Smooth muscle cell (in vitro differentiated cells): ENCODE measurements around the gene TMC2. TPM values are rescaled to one million over a fixed set of nuclear protein-coding genes. Genes with fewer than 3 reads are reported as not detected.

Experiments
- DNase-seq: peaks from one replicate; lab custom pipeline; 2025; ENCODE audit not compliant: unreplicated experiment; lab: John Stamatoyannopoulos, UW
- H2AFZ ChIP-seq: fragments of 200-600 bp; sonication (generic); 2 replicates; pipeline ENCODE4 v1.6.0; 2016; ENCODE audit warnings: antibody characterized with exemption, low read depth, mild to moderate bottlenecking
- H3F3A ChIP-seq: fragments of 200-600 bp; sonication (generic); 2 replicates; pipeline ENCODE4 v1.6.0; 2017; ENCODE audit warnings: antibody characterized with exemption, low read depth
- H3K27ac ChIP-seq: fragments of 200-600 bp; sonication (generic); 2 replicates; pipeline ENCODE4 v1.5.1; 2016; ENCODE audit warnings: low read depth, mild to moderate bottlenecking
- H3K27me3 ChIP-seq: fragments of 200-600 bp; sonication (generic); 2 replicates; pipeline ENCODE4 v1.6.1; 2016; ENCODE audit warnings: low read depth, mild to moderate bottlenecking
- H3K36me3 ChIP-seq: fragments of 200-600 bp; sonication (generic); 2 replicates; pipeline ENCODE4 v1.5.1; 2016; ENCODE audit warnings: low read depth
- H3K4me1 ChIP-seq: fragments of 200-600 bp; sonication (generic); 2 replicates; pipeline ENCODE4 v1.5.1; 2016; ENCODE audit warnings: low read depth
- H3K4me2 ChIP-seq: fragments of 200-600 bp; sonication (generic); 2 replicates; pipeline ENCODE4 v1.6.0; 2016; ENCODE audit warnings: mild to moderate bottlenecking
- H3K4me3 ChIP-seq: fragments of 200-600 bp; sonication (generic); 2 replicates; pipeline ENCODE4 v1.5.1; 2016; ENCODE audit warnings: mild to moderate bottlenecking
- H3K79me2 ChIP-seq: fragments of 200-600 bp; sonication (generic); 2 replicates; pipeline ENCODE4 v1.6.0; 2016; ENCODE audit warnings: low read depth, mild to moderate bottlenecking
- H3K9ac ChIP-seq: fragments of 200-600 bp; sonication (generic); 2 replicates; pipeline ENCODE4 v1.6.0; 2016; ENCODE audit warnings: low read depth
- H3K9me3 ChIP-seq: fragments of 200-600 bp; sonication (generic); replicated peaks from 2 replicates; pipeline ENCODE4 v1.5.1; 2016; ENCODE audit warnings: low read depth
- H4K20me1 ChIP-seq: fragments of 200-600 bp; sonication (generic); 2 replicates; pipeline ENCODE4 v1.6.0; 2016; ENCODE audit warnings: low read depth
- CTCF ChIP-seq: fragments of 200-600 bp; sonication (generic); IDR thresholded peaks from 2 replicates; pipeline ENCODE4 v1.5.1; 2017; ENCODE audit warnings: borderline replicate concordance, mild to moderate bottlenecking, antibody characterized with exemption; ENCODE audit not compliant: insufficient read depth, poor library complexity, severe bottlenecking
- WGBS: methylation state at CpG from one replicate; pipeline ENCODE4 v1.1.7; 2016; ENCODE audit warnings: low lambda C conversion rate; 5-methylcytosine and 5-hydroxymethylcytosine counted together
- polyA plus RNA-seq: library from polyadenylated mRNA; unstranded; fragments of >200 nt; fragmentation: Nextera tagmentation; extraction: Ambion mirVana; gene quantifications from 2 replicates; pipeline ENCODE4 v1.2.1, GENCODE V29; 2016
- total RNA-seq: library from RNA; depleted of rRNA; stranded (reverse); fragments of >200 nt; gene quantifications from 2 replicates; pipeline ENCODE4 v1.2.3, GENCODE V29; 2014

The TMC2 gene
- total and polyA plus RNA-seq, 2 experiments from 2014 or later = not detected

- H3K27ac ChIP-seq = no peak overlapping the region
- H3K9ac ChIP-seq = no peak overlapping the region
- TF ChIP-seq CTCF = no peak
- DNase-seq = no peak
- H3K4me2 ChIP-seq = no peak overlapping the region
- H3K27me3 ChIP-seq = no peaks in the 10 kb centered on the region
- no peaks in the 10 kb centered on the region for H3K9me3 ChIP-seq
- no peaks in the 10 kb centered on the region for H3K36me3 ChIP-seq
- no peaks in the 10 kb centered on the region for H3F3A ChIP-seq
- no peaks in the 10 kb centered on the region for H4K20me1 ChIP-seq
- no peak overlapping the region for H2AFZ ChIP-seq
- no peaks in the 10 kb centered on the region for H3K79me2 ChIP-seq
- no peak overlapping the region for H3K4me3 ChIP-seq
- no peaks in the 10 kb centered on the region for H3K4me1 ChIP-seq
- WGBS = 65% methylated on average over 9 of the region's 9 CpGs
Observed at GRCh38 chr20:2626853-2627541, 90.6 kb downstream of the TMC2 start.

- H3K4me2 ChIP-seq = no peak overlapping the region
- no peaks in the 10 kb centered on the region for H4K20me1 ChIP-seq
- WGBS = 26% methylated on average over 1 of the region's 1 CpG
- no peak overlapping the region for H3K4me3 ChIP-seq
- H3K27ac ChIP-seq = no peak overlapping the region
- no peak for TF ChIP-seq CTCF
- H3K9ac ChIP-seq = no peak overlapping the region
- no peak overlapping the region for H2AFZ ChIP-seq
- H3K36me3 ChIP-seq = no peaks in the 10 kb centered on the region
- H3F3A ChIP-seq = no peaks in the 10 kb centered on the region
- H3K79me2 ChIP-seq = no peaks in the 10 kb centered on the region
- H3K27me3 ChIP-seq = peaks cover 40% of the 10 kb centered on the region
- no peaks in the 10 kb centered on the region for H3K9me3 ChIP-seq
- no peak for DNase-seq
- no peaks in the 10 kb centered on the region for H3K4me1 ChIP-seq
Observed at GRCh38 chr20:2631228-2631627, 94.9 kb downstream of the TMC2 start.

GRCh38 chr20:2633381-2633780, 97.0 kb downstream of the TMC2 start:
- Histone ChIP-seq H3K27ac (no peak overlapping the region), H3K36me3 (no peaks in the 10 kb centered on the region), H3K9me3 (no peaks in the 10 kb centered on the region), H3K9ac (no peak overlapping the region), H3K4me2 (no peak overlapping the region), H4K20me1 (no peaks in the 10 kb centered on the region), H3F3A (no peaks in the 10 kb centered on the region), H3K79me2 (no peaks in the 10 kb centered on the region), H3K27me3 (peaks cover 42% of the 10 kb centered on the region), H2AFZ (no peak overlapping the region), H3K4me1 (no peaks in the 10 kb centered on the region), H3K4me3 (no peak overlapping the region)
- no peak for DNase-seq
- no peak for TF ChIP-seq CTCF
- 0% methylated on average over 1 of the region's 1 CpG for WGBS

- 76% methylated on average over 6 of the region's 6 CpGs for WGBS
- no peaks in the 10 kb centered on the region for H3K36me3 ChIP-seq
- H3K4me2 ChIP-seq = no peak overlapping the region
- no peak for TF ChIP-seq CTCF
- H3K79me2 ChIP-seq = no peaks in the 10 kb centered on the region
- H3K27me3 ChIP-seq = peaks cover 41% of the 10 kb centered on the region
- no peaks in the 10 kb centered on the region for H3K4me1 ChIP-seq
- H3K9me3 ChIP-seq = no peaks in the 10 kb centered on the region
- H3F3A ChIP-seq = no peaks in the 10 kb centered on the region
- no peak for DNase-seq
- no peak overlapping the region for H3K27ac ChIP-seq
- H3K9ac ChIP-seq = no peak overlapping the region
- H2AFZ ChIP-seq = no peak overlapping the region
- no peak overlapping the region for H3K4me3 ChIP-seq
- no peaks in the 10 kb centered on the region for H4K20me1 ChIP-seq
Observed at GRCh38 chr20:2637246-2637645, 100.9 kb downstream of the TMC2 start.
